ENCODE measurements around the gene AGBL5. TPM values are rescaled to one million over a fixed set of nuclear protein-coding genes. Genes with fewer than 3 reads are reported as not detected.
A peak's percentile ranks its signal among the peaks of the same experiment; 100 is the strongest.

The AGBL5 gene
- total RNA-seq, 2 experiments from 2014 or later = 12.9 to 14.1 TPM

- POLR2A ChIA-PET = interaction anchor here (0.6 to 3.2 kb wide), 3 partner anchors 9 to 547 kb away, joined by 3 to 21 read pairs (median 19); partner anchors contain the start of genes AGBL5 and OST4
- Mint-ChIP-seq H3K27me3 (no peaks in the 10 kb centered on the region), H3K9me3 (no peaks in the 10 kb centered on the region), H3K4me3 (peak overlapping the region; percentile 63), H3K27ac (peak overlapping the region; percentile 90), H3K4me1 (ENCODE audit: low read depth) (peaks cover 27% of the 10 kb centered on the region), H3K36me3 (no peaks in the 10 kb centered on the region)
- CTCF ChIA-PET = interaction anchor here (1.0 to 4.6 kb wide), 6 partner anchors 8 to 79 kb away, joined by 3 to 29 read pairs (median 4); partner anchors contain the start of genes AGBL5 and OST4
- no peak for DNase-seq
- intact Hi-C loops (cut with micrococcal nuclease) = no loop called here
These were observed 29.1 kb downstream of the AGBL5 start for GRCh38 chr2:27080603-27080936.

GRCh38 chr2:27081984-27082772 is 30.7 kb downstream of the AGBL5 start:
- H3K4me1 Mint-ChIP-seq (ENCODE audit: low read depth) = peaks cover 20% of the 10 kb centered on the region
- no peak for DNase-seq
- no peaks in the 10 kb centered on the region for H3K36me3 Mint-ChIP-seq
- intact Hi-C loops (cut with micrococcal nuclease) = loop anchor here (1.0 kb wide), 5 partner anchors 11 to 121 kb away; partner anchors contain the start of genes AGBL5, MAPRE3, OST4 and TMEM214
- POLR2A ChIA-PET = interaction anchor here (1.1 to 3.2 kb wide), 3 partner anchors 10 to 130 kb away, joined by 3 to 21 read pairs (median 19); partner anchors contain the start of genes AGBL5, ATRAID, OST4 and SLC5A6
- H3K9me3 Mint-ChIP-seq = no peaks in the 10 kb centered on the region
- peak overlapping the region; percentile 90 for H3K27ac Mint-ChIP-seq
- H3K4me3 Mint-ChIP-seq = no peak overlapping the region
- CTCF ChIA-PET = interaction anchor here (0.9 to 4.6 kb wide), 6 partner anchors 10 to 120 kb away, joined by 3 to 29 read pairs (median 6); partner anchors contain the start of genes AGBL5 and OST4
- H3K27me3 Mint-ChIP-seq = no peaks in the 10 kb centered on the region

GRCh38 chr2:27082773-27083409 is 31.4 kb downstream of the AGBL5 start:
- no peak overlapping the region for H3K27ac Mint-ChIP-seq
- intact Hi-C loops (cut with micrococcal nuclease) = no loop called here
- POLR2A ChIA-PET = interaction anchor here (0.9 to 3.2 kb wide), 3 partner anchors 11 to 32 kb away, joined by 3 to 21 read pairs (median 19); partner anchors contain the start of genes AGBL5 and OST4

GRCh38 chr2:27083410-27084296 is 32.2 kb downstream of the AGBL5 start:
- ChIA-PET POLR2A (interaction anchor here (0.9 to 3.2 kb wide), 2 partner anchors 23 to 32 kb away, joined by 3 to 19 read pairs; partner anchors contain the start of gene AGBL5), CTCF (interaction anchor here (1.8 to 4.6 kb wide), 3 partner anchors 11 to 122 kb away, joined by 5 to 29 read pairs (median 7); partner anchors contain the start of gene OST4)
- H3K27ac Mint-ChIP-seq = no peak overlapping the region
- no peak overlapping the region for H3K4me3 Mint-ChIP-seq
- H3K4me1 Mint-ChIP-seq (ENCODE audit: low read depth) = peaks cover 26% of the 10 kb centered on the region
- no peaks in the 10 kb centered on the region for H3K9me3 Mint-ChIP-seq
- intact Hi-C loops (cut with micrococcal nuclease) = no loop called here
- no peaks in the 10 kb centered on the region for H3K36me3 Mint-ChIP-seq
- no peaks in the 10 kb centered on the region for H3K27me3 Mint-ChIP-seq
- no peak for DNase-seq

More at GRCh38 chr2:27082773-27083409, 31.4 kb downstream of the AGBL5 start:
- Mint-ChIP-seq H3K27me3 (no peaks in the 10 kb centered on the region), H3K36me3 (no peaks in the 10 kb centered on the region), H3K4me3 (no peak overlapping the region), H3K4me1 (ENCODE audit: low read depth) (peaks cover 26% of the 10 kb centered on the region), H3K9me3 (no peaks in the 10 kb centered on the region)
- no peak for DNase-seq
- CTCF ChIA-PET = interaction anchor here (1.2 to 4.6 kb wide), 4 partner anchors 11 to 121 kb away, joined by 3 to 29 read pairs (median 6); partner anchors contain the start of gene OST4

GRCh38 chr2:27084297-27085061 is 33.0 kb downstream of the AGBL5 start:
- Mint-ChIP-seq H3K27ac (no peak overlapping the region), H3K4me1 (ENCODE audit: low read depth) (peaks cover 26% of the 10 kb centered on the region), H3K36me3 (no peaks in the 10 kb centered on the region), H3K4me3 (peak overlapping the region; percentile 81), H3K27me3 (no peaks in the 10 kb centered on the region), H3K9me3 (no peaks in the 10 kb centered on the region)
- POLR2A ChIA-PET = no interaction called here
- CTCF ChIA-PET = interaction anchor here (1.3 to 3.3 kb wide), 6 partner anchors 9 to 123 kb away, joined by 3 to 20 read pairs (median 6); partner anchors contain the start of gene OST4
- no peak for DNase-seq
- intact Hi-C loops (cut with micrococcal nuclease) = loop anchor here (5.0 kb wide), 2 partner anchors 48 to 128 kb away; partner anchors contain the start of genes ATRAID, PREB and SLC5A6

GRCh38 chr2:27085062-27085672 is 33.7 kb downstream of the AGBL5 start:
- Mint-ChIP-seq H3K27ac (peak overlapping the region; percentile 8), H3K9me3 (no peaks in the 10 kb centered on the region), H3K4me3 (peak overlapping the region; percentile 81), H3K36me3 (no peaks in the 10 kb centered on the region), H3K4me1 (ENCODE audit: low read depth) (peaks cover 25% of the 10 kb centered on the region), H3K27me3 (no peaks in the 10 kb centered on the region)
- intact Hi-C loops (cut with micrococcal nuclease) = loop anchor here (5.0 kb wide), 2 partner anchors 47 to 127 kb away; partner anchors contain the start of genes ATRAID, PREB and SLC5A6
- no peak for DNase-seq
- POLR2A ChIA-PET = no interaction called here
- CTCF ChIA-PET = interaction anchor here (1.3 to 3.3 kb wide), 6 partner anchors 9 to 123 kb away, joined by 3 to 20 read pairs (median 8); partner anchors contain the start of genes AGBL5 and OST4

GRCh38 chr2:27085673-27086089 is 34.2 kb downstream of the AGBL5 start:
- intact Hi-C loops (cut with micrococcal nuclease) = loop anchor here (1.0 to 5.0 kb wide), 5 partner anchors 14 to 127 kb away; partner anchors contain the start of genes ATRAID, OST4, PREB and SLC5A6
- Mint-ChIP-seq H3K4me1 (ENCODE audit: low read depth) (peaks cover 24% of the 10 kb centered on the region), H3K4me3 (peak overlapping the region; percentile 81), H3K27ac (peak overlapping the region; percentile 8), H3K9me3 (no peaks in the 10 kb centered on the region), H3K36me3 (no peaks in the 10 kb centered on the region), H3K27me3 (no peaks in the 10 kb centered on the region)
- POLR2A ChIA-PET = no interaction called here
- peak; percentile 60 for DNase-seq
- CTCF ChIA-PET = interaction anchor here (1.3 to 3.3 kb wide), 6 partner anchors 8 to 124 kb away, joined by 3 to 20 read pairs (median 8); partner anchors contain the start of genes AGBL5 and OST4

- CTCF ChIA-PET = interaction anchor here (0.9 to 3.3 kb wide), 11 partner anchors 8 to 197 kb away, joined by 3 to 20 read pairs (median 4); partner anchors contain the start of genes AGBL5, OST4, TMEM214 and TRIM54
- Mint-ChIP-seq H3K9me3 (no peaks in the 10 kb centered on the region), H3K27ac (peak overlapping the region; percentile 73), H3K36me3 (no peaks in the 10 kb centered on the region), H3K4me3 (peak overlapping the region; percentile 81), H3K4me1 (ENCODE audit: low read depth) (peaks cover 19% of the 10 kb centered on the region), H3K27me3 (no peaks in the 10 kb centered on the region)
- peak; percentile 99 for DNase-seq
- POLR2A ChIA-PET = interaction anchor here (0.6 to 1.6 kb wide), 3 partner anchors 13 to 48 kb away, joined by 3 to 5 read pairs (median 3); partner anchors contain the start of gene OST4
- intact Hi-C loops (cut with micrococcal nuclease) = loop anchor here (1.0 to 5.0 kb wide), 5 partner anchors 15 to 126 kb away; partner anchors contain the start of genes ATRAID, OST4, PREB and SLC5A6
These were observed 34.7 kb downstream of the AGBL5 start for GRCh38 chr2:27086090-27086723.

GRCh38 chr2:27086724-27087593 is 35.5 kb downstream of the AGBL5 start, which contains the start of gene KHK:
TSS of gene KHK (plus strand) at chr2:27086772. CDS start at chr2:27087260, 488 bp downstream.
- no peak for DNase-seq
- POLR2A ChIA-PET = interaction anchor here (0.6 to 1.6 kb wide), 3 partner anchors 14 to 47 kb away, joined by 3 to 5 read pairs (median 3); partner anchors contain the start of gene OST4
- Mint-ChIP-seq H3K27ac (peak within 1 kb of the TSS; percentile 73), H3K36me3 (no peaks in the 10 kb centered on the region), H3K27me3 (no peaks in the 10 kb centered on the region), H3K4me1 (ENCODE audit: low read depth) (peaks cover 13% of the 10 kb centered on the region), H3K9me3 (no peaks in the 10 kb centered on the region), H3K4me3 (peak within 1 kb of the TSS; percentile 81)
- intact Hi-C loops (cut with micrococcal nuclease) = loop anchor here (1.0 to 5.0 kb wide), 6 partner anchors 9 to 126 kb away; partner anchors contain the start of genes ATRAID, OST4, PREB and SLC5A6
- CTCF ChIA-PET = interaction anchor here (0.9 to 3.3 kb wide), 15 partner anchors 9 to 409 kb away, joined by 3 to 20 read pairs (median 5); partner anchors contain the start of genes AGBL5, OST4, SLC5A6 and TMEM214

Measured in activated CD4-positive, alpha-beta memory T cell treated with anti-CD3 and anti-CD28 coated beads for 36 hours (primary cell).